Thyroid gland (tissue), 4 donors: ENCODE measurements around the gene CCDC88C. TPM values are rescaled to one million over a fixed set of nuclear protein-coding genes. Genes with fewer than 3 reads are reported as not detected.

ENCODE experiments used
- DNase-seq, 2 donors: peaks; one replicate each; pipeline ENCODE4 v3.0.0-alpha.2; 2019
- H3K27ac ChIP-seq, 3 donors: fragments of 200-600 bp; sonication (generic); 1 replicate in 2 of 3; 2 replicates in 1 of 3; pipeline ENCODE4 v1.5.1; 2016 to 2019; ENCODE audit warnings: mild to moderate bottlenecking in 1 of 3, moderate library complexity in 1 of 3
- H3K27me3 ChIP-seq: fragments of 200-600 bp; sonication (generic); one replicate; pipeline ENCODE4 v1.5.1; 2019
- H3K36me3 ChIP-seq, 2 donors: fragments of 200-600 bp; sonication (generic); one replicate each; pipeline ENCODE4 v1.5.1; 2016 to 2019
- H3K4me1 ChIP-seq, 2 donors: fragments of 200-600 bp; sonication (generic); one replicate each; pipeline ENCODE4 v1.5.1; 2017 to 2019
- H3K4me3 ChIP-seq, 3 donors: fragments of 200-600 bp; sonication (generic); replicated peaks in 1 of 3; 1 replicate in 2 of 3; 2 replicates in 1 of 3; pipeline ENCODE4 v1.5.1; 2016; ENCODE audit warnings: mild to moderate bottlenecking in 1 of 3
- H3K9me3 ChIP-seq: fragments of 200-600 bp; sonication (generic); one replicate; pipeline ENCODE4 v1.5.1; 2017
- CTCF ChIP-seq, 6 experiments: fragments of 200-600 bp in 3 of 6; fragments of 450-650 bp in 3 of 6; sonication (generic) in 3 of 6; IDR thresholded peaks; one replicate each; pipeline ENCODE4 v1.5.1; 2016 to 2019; ENCODE audit warnings: antibody characterized with exemption in 6 of 6, mild to moderate bottlenecking in 2 of 6, inconsistent platforms in 1 of 6, moderate library complexity in 1 of 6
- POLR2A ChIP-seq, 2 donors: fragments of 450-650 bp; IDR thresholded peaks; one replicate each; pipeline ENCODE4 v1.6.1; 2017; ENCODE audit warnings: antibody characterized with exemption in 2 of 2, mild to moderate bottlenecking in 2 of 2, moderate library complexity in 1 of 2
- WGBS, 2 donors: methylation state at CpG; one replicate each; pipeline ENCODE4 v1.1.5; 2017; 5-methylcytosine and 5-hydroxymethylcytosine counted together
- intact Hi-C: fragments of 100-400 bp; cut with DNase I; formaldehyde crosslinking; loops from one replicate; pipeline ENCODE4 v1.15.1; 2023
- total RNA-seq, 4 donors: library from RNA; depleted of rRNA; stranded (reverse); fragments of >200 nt; gene quantifications; one replicate each; pipeline ENCODE4 v1.2.3, GENCODE V29; 2016

The CCDC88C gene
- total RNA-seq, 4 donors from 2014 or later: 3.0 to 6.3 (median 5.8) TPM

- TF ChIP-seq CTCF (IDR thresholded peaks at IDR 0.05) (no peak), POLR2A (IDR thresholded peaks at IDR 0.05) (no peak)
- DNase-seq: no peak
- WGBS, 2 donors: 67 to 68% methylated on average over 8 of the region's 8 CpGs
- Histone ChIP-seq H3K4me1 (no peaks in the 10 kb centered on the region), H3K4me3 (no peak overlapping the region), H3K9me3 (no peaks in the 10 kb centered on the region), H3K36me3 (no peaks in the 10 kb centered on the region), H3K27ac (no peak overlapping the region), H3K27me3 (no peaks in the 10 kb centered on the region)
- intact Hi-C loops: no loop called here
These were observed 179.0 kb downstream of the CCDC88C start for GRCh38 chr14:91238661-91239060.

DNA sequence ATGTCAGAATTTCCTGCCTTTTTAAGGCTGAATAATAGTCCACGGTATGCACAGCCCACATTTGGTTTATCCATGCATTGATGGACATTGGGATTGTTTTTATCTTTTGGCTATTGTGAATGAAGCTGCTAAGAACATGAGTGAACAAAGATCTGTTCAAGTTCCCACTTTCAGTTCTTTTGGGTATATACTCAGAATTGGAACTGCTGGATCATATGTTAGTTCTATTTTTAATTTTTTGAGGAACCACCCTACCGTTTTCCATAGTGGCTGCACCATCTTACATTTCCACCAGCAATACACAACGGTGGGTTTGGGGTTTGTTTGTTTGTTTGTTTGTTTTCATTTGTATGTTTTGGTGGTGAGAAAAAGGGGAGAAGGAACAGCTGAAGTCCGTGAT is 179.5 kb downstream of the CCDC88C start:
- TF ChIP-seq CTCF (IDR thresholded peaks at IDR 0.05): no peak
- no peak for TF ChIP-seq POLR2A (IDR thresholded peaks at IDR 0.05)
- no peak for DNase-seq
- WGBS, 2 donors: 83 to 86% methylated on average over 4 of the region's 4 CpGs
- H3K36me3 ChIP-seq: no peaks in the 10 kb centered on the region
- H3K4me1 ChIP-seq: no peaks in the 10 kb centered on the region
- H3K27ac ChIP-seq: no peak overlapping the region
- H3K9me3 ChIP-seq: no peaks in the 10 kb centered on the region
- H3K27me3 ChIP-seq: no peaks in the 10 kb centered on the region
- intact Hi-C loops: no loop called here
- H3K4me3 ChIP-seq: no peak overlapping the region

- Histone ChIP-seq H3K36me3 (no peaks in the 10 kb centered on the region), H3K27ac (no peak overlapping the region), H3K4me1 (peaks cover 0 to 7% of the 10 kb centered on the region in 2 donors), H3K9me3 (no peaks in the 10 kb centered on the region), H3K27me3 (no peaks in the 10 kb centered on the region), H3K4me3 (no peak overlapping the region)
- no peak for DNase-seq
- TF ChIP-seq CTCF (IDR thresholded peaks at IDR 0.05) (no peak), POLR2A (IDR thresholded peaks at IDR 0.05) (no peak)
- 92 to 93% methylated on average over 7 of the region's 7 CpGs for WGBS, 2 donors
- intact Hi-C loops: no loop called here
These were observed 180.4 kb downstream of the CCDC88C start for GRCh38 chr14:91237219-91237618.

DNA sequence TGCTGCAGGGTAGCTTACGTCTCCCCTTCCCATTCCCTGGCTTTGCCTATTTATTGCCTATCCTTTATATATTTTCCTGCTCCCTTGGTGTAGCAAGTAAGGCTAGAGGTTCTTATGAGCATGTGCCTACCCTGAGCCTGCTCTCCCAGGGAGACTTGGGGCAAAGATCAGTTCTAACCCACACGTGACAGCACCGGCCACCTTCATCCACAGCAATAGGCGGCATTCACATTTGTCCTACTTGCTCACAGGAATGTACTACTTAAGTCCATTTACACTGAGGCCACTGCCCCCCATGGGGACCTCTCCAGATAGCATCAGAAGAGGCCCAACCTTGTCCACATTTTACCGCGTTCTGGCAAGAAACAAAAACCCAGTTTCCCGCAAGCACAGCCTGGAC is 181.8 kb downstream of the CCDC88C start:
- Histone ChIP-seq H3K36me3 (no peaks in the 10 kb centered on the region), H3K4me1 (peaks cover 0 to 13% of the 10 kb centered on the region in 2 donors), H3K27me3 (no peaks in the 10 kb centered on the region), H3K27ac (no peak overlapping the region), H3K9me3 (no peaks in the 10 kb centered on the region), H3K4me3 (no peak overlapping the region)
- TF ChIP-seq CTCF (IDR thresholded peaks at IDR 0.05) (no peak), POLR2A (IDR thresholded peaks at IDR 0.05) (no peak)
- intact Hi-C loops: no loop called here
- no peak for DNase-seq
- 92 to 98% methylated on average over 7 of the region's 7 CpGs for WGBS, 2 donors

GRCh38 chr14:91234791-91235114 is 182.9 kb downstream of the CCDC88C start:
- H3K27me3 ChIP-seq: no peaks in the 10 kb centered on the region
- H3K27ac ChIP-seq: no peak overlapping the region
- DNase-seq: no peak
- H3K36me3 ChIP-seq: no peaks in the 10 kb centered on the region
- 98% methylated on average over 13 to 16 of the region's 16 CpGs for WGBS, 2 donors
- intact Hi-C loops: no loop called here
- H3K4me3 ChIP-seq: no peak overlapping the region
- H3K9me3 ChIP-seq: no peaks in the 10 kb centered on the region
- peaks cover 0 to 13% of the 10 kb centered on the region in 2 donors for H3K4me1 ChIP-seq
- TF ChIP-seq CTCF (IDR thresholded peaks at IDR 0.05) (no peak), POLR2A (IDR thresholded peaks at IDR 0.05) (no peak)
